ENCODE results near the gene SDHD.

- TF ChIP-seq CTCF (IDR thresholded peaks at IDR 0.05; ENCODE audit: borderline replicate concordance, extremely low read depth, low read length, poor library complexity, severe bottlenecking) (no peak), EZH2 (IDR thresholded peaks at IDR 0.05; ENCODE audit: borderline replicate concordance, low read depth, low read length, severe bottlenecking) (no peak)
These were observed 46.1 kb downstream of the SDHD start for GRCh38 chr11:112132737-112133136.

All from DND-41 (cell line).